Activated CD4-positive, alpha-beta T cell treated with anti-CD3 and anti-CD28 coated beads for 24 hours (primary cell): ENCODE measurements around the gene SPOCK1.

Source experiments
- DNase-seq, 2 donors: peaks; one replicate each; pipeline ENCODE4 v3.0.0-alpha.2; 2020; ENCODE audit warnings: low read depth in 2 of 2

SPOCK1 gene

GRCh38 chr5:137441476-137441875 is 57.6 kb downstream of the SPOCK1 start:
- DNase-seq: no peak

- DNase-seq: no peak
These were observed 58.3 kb downstream of the SPOCK1 start for GRCh38 chr5:137440795-137441194.

- DNase-seq: no peak
These were observed 59.5 kb downstream of the SPOCK1 start for GRCh38 chr5:137439645-137440044.

GRCh38 chr5:137438932-137439331 is 60.2 kb downstream of the SPOCK1 start:
- no peak for DNase-seq

- DNase-seq: no peak
These were observed 61.4 kb downstream of the SPOCK1 start for GRCh38 chr5:137437774-137438173.

- DNase-seq: no peak
These were observed 65.6 kb downstream of the SPOCK1 start for GRCh38 chr5:137433539-137433938.

- DNase-seq: no peak
These were observed 66.8 kb downstream of the SPOCK1 start for GRCh38 chr5:137432376-137432775.

- DNase-seq: no peak
These were observed 68.1 kb downstream of the SPOCK1 start for GRCh38 chr5:137431051-137431450.

GRCh38 chr5:137415231-137415681 is 83.9 kb downstream of the SPOCK1 start:
- no peak for DNase-seq

GRCh38 chr5:137414112-137414755 is 84.9 kb downstream of the SPOCK1 start:
- DNase-seq: no peak

GRCh38 chr5:137412136-137412535 is 87.0 kb downstream of the SPOCK1 start:
- DNase-seq: no peak

GRCh38 chr5:137410234-137411010 is 88.7 kb downstream of the SPOCK1 start:
- no peak for DNase-seq

GRCh38 chr5:137409736-137410135 is 89.4 kb downstream of the SPOCK1 start:
- DNase-seq: no peak

- DNase-seq: no peak
These were observed 92.0 kb downstream of the SPOCK1 start for GRCh38 chr5:137407090-137407489.

- no peak for DNase-seq
These were observed 93.7 kb downstream of the SPOCK1 start for GRCh38 chr5:137405393-137405792.

GRCh38 chr5:137403869-137404268 is 95.3 kb downstream of the SPOCK1 start:
- no peak for DNase-seq

- DNase-seq: no peak
These were observed 96.5 kb downstream of the SPOCK1 start for GRCh38 chr5:137402436-137403187.

- DNase-seq: no peak
These were observed 97.2 kb downstream of the SPOCK1 start for GRCh38 chr5:137401946-137402345.

- DNase-seq: no peak
These were observed 98.6 kb downstream of the SPOCK1 start for GRCh38 chr5:137400571-137400970.

GRCh38 chr5:137399911-137400310 is 99.2 kb downstream of the SPOCK1 start:
- DNase-seq: no peak

- no peak for DNase-seq
These were observed 100.4 kb downstream of the SPOCK1 start for GRCh38 chr5:137398751-137399150.

GRCh38 chr5:137398154-137398553 is 101.0 kb downstream of the SPOCK1 start:
- no peak for DNase-seq
